ENCODE results near the gene KPNA6. TPM values are rescaled to one million over a fixed set of nuclear protein-coding genes. Genes with fewer than 3 reads are reported as not detected.

The KPNA6 gene
- total and polyA plus RNA-seq, 2 of the 13 experiments (the other 11 are each of a cell fraction or from before 2014, with no cell fraction given): 22.0 to 47.5 TPM

DNA sequence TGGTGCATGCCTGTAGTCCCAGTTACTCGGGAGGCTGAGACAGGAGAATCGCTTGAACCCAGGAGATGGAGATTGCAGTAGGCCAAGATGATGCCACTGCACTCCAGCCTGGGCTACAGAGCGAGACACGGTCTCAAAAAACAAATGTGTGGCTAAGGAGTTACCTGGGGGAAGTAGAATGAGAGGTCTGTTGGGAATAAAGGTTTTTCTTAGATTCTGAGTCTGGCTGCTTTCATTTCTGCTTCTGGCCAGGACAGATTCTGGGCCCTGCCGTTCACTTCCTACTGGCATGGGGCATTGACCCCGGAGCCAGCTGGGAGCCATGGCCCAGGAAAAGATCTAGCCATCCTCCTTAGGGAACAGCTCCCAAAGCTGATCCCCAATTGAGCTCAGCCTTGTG is 100.6 kb downstream of the KPNA6 start:
- no peaks in the 10 kb centered on the region for H3K9me3 ChIP-seq (ENCODE audit: low read length)
- no peak overlapping the region for H3K4me3 ChIP-seq (replicated peaks in 1 of 3; ENCODE audit: insufficient read depth in 1 of 3, low read depth in 2 of 3, low read length in 3 of 3)
- no peak overlapping the region for H3K27ac ChIP-seq (ENCODE audit: extremely low read length, insufficient read depth, low read length)
- no peaks in the 10 kb centered on the region for H4K20me1 ChIP-seq (ENCODE audit: insufficient read depth, low read length)
- no peaks in the 10 kb centered on the region for H3K79me2 ChIP-seq (ENCODE audit: insufficient read depth, low read length)
- no peak overlapping the region for H2AFZ ChIP-seq (ENCODE audit: low read length)
- no peaks in the 10 kb centered on the region; a peak in 1 of 5 replicates for H3K36me3 ChIP-seq (replicated peaks in 1 of 2; ENCODE audit: control insufficient read depth in 1 of 2, insufficient read depth in 2 of 2, low read length in 2 of 2)
- H3K4me1 ChIP-seq (ENCODE audit: insufficient read depth, low read length): peaks cover 9% of the 10 kb centered on the region
- intact Hi-C loops (cut with micrococcal nuclease; ENCODE audit: unreplicated experiment) (no loop called here), in situ Hi-C loops (cut with HindIII; ENCODE audit: extremely low pct_ligation_motif_present, low pct_unique_long_range_greater_than_20kb) (no loop called here)
- 91% methylated on average over 5 of the region's 6 CpGs for WGBS (ENCODE audit: low lambda C conversion rate)
- ChIA-PET POLR2A (no interaction called here), CTCF (ENCODE audit: low intra/inter-chr PET ratio, low total read pairs) (no interaction called here)
- ATAC-seq (no peak), FAIRE-seq (no peak), DNase-seq (ENCODE audit: low spot score) (no peak)
- no peak overlapping the region for H3K9ac ChIP-seq (ENCODE audit: insufficient read depth, low read depth, low read length)
- no peak overlapping the region for H3K4me2 ChIP-seq (ENCODE audit: low read depth, low read length)
- TF ChIP-seq CHCHD3 (CRISPR knock-in tag; IDR thresholded peaks at IDR 0.05) (no peak), POLR2A (IDR thresholded peaks at IDR 0.05; ENCODE audit: insufficient read depth in 1 of 2, low read depth in 2 of 2, low read length in 2 of 2) (0 out of 4 replicates have a peak, but pooled peaks of 1 of the 2 experiments have one; percentile 22)
- no TSS peak for BruUV-seq (replicated peaks)
- H3K27me3 ChIP-seq (ENCODE audit: control insufficient read depth in 1 of 2, insufficient read depth in 2 of 2, low read length in 2 of 2): no peaks in the 10 kb centered on the region

DNA sequence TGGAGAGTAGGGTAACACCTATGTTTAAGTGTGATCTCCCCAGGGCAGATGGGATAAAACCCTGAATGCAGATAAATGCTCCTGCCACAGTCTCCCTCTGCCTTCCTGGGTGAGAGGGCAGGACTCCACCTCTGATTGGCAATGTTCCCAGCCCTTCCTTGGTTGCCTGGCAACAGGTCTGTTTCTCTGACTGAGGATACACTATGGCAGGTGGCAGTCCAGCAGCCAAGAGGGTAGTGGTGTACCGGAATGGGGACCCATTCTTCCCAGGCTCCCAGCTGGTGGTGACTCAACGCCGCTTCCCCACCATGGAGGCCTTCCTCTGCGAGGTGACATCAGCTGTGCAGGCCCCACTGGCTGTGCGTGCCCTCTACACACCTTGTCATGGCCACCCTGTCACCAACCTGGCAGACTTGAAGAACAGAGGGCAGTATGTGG is 101.1 kb downstream of the KPNA6 start, which contains the start of gene DCDC2B:
Gene DCDC2B (plus strand): TSS at position 199 of the 438 bp plus-strand sequence. CDS start 5 bp downstream, at position 204.
- no CpG with 5 or more reads among the region's 5 CpGs for WGBS (ENCODE audit: low lambda C conversion rate)
- Histone ChIP-seq H3K9me3 (ENCODE audit: low read length) (no peaks in the 10 kb centered on the region), H3K27ac (ENCODE audit: extremely low read length, insufficient read depth, low read length) (no peak within 1 kb of the TSS), H3K36me3 (replicated peaks in 1 of 2; ENCODE audit: control insufficient read depth in 1 of 2, insufficient read depth in 2 of 2, low read length in 2 of 2) (no peaks in the 10 kb centered on the region; a peak in 1 of 5 replicates), H3K4me3 (replicated peaks in 1 of 3; ENCODE audit: insufficient read depth in 1 of 3, low read depth in 2 of 3, low read length in 3 of 3) (no peak within 1 kb of the TSS), H3K27me3 (ENCODE audit: control insufficient read depth in 1 of 2, insufficient read depth in 2 of 2, low read length in 2 of 2) (no peaks in the 10 kb centered on the region), H3K9ac (ENCODE audit: insufficient read depth, low read depth, low read length) (no peak within 1 kb of the TSS), H3K4me2 (ENCODE audit: low read depth, low read length) (no peak within 1 kb of the TSS), H2AFZ (ENCODE audit: low read length) (no peak within 1 kb of the TSS), H3K4me1 (ENCODE audit: insufficient read depth, low read length) (peaks cover 9% of the 10 kb centered on the region), H4K20me1 (ENCODE audit: insufficient read depth, low read length) (no peaks in the 10 kb centered on the region), H3K79me2 (ENCODE audit: insufficient read depth, low read length) (no peaks in the 10 kb centered on the region)
- BruUV-seq (replicated peaks): no TSS peak
- ATAC-seq (no peak), FAIRE-seq (no peak), DNase-seq (ENCODE audit: low spot score) (peak; percentile 24)
- CTCF ChIA-PET (ENCODE audit: low intra/inter-chr PET ratio, low total read pairs): no interaction called here
- in situ Hi-C loops (cut with HindIII; ENCODE audit: extremely low pct_ligation_motif_present, low pct_unique_long_range_greater_than_20kb): no loop called here
- intact Hi-C loops (cut with micrococcal nuclease; ENCODE audit: unreplicated experiment): no loop called here
- POLR2A ChIA-PET: no interaction called here
- TF ChIP-seq MTA3 (CRISPR knock-in tag; IDR thresholded peaks at IDR 0.05) (no peak), THRA (CRISPR knock-in tag; IDR thresholded peaks at IDR 0.05; ENCODE audit: borderline replicate concordance) (no peak), NPAS2 (CRISPR knock-in tag; IDR thresholded peaks at IDR 0.05; ENCODE audit: borderline replicate concordance) (no peak), ZBTB37 (CRISPR knock-in tag; IDR thresholded peaks at IDR 0.05) (no peak), TFDP1 (CRISPR knock-in tag; IDR thresholded peaks at IDR 0.05; ENCODE audit: borderline replicate concordance) (no peak), MAF1 (CRISPR knock-in tag; IDR thresholded peaks at IDR 0.05; ENCODE audit: borderline replicate concordance) (no peak), ATRX (CRISPR knock-in tag; IDR thresholded peaks at IDR 0.05; ENCODE audit: borderline replicate concordance) (no peak), POLR2G (IDR thresholded peaks at IDR 0.05; ENCODE audit: low read depth, low read length) (peak; percentile 19; the same call in 1 of the 2 replicates), XRCC5 (optimal IDR thresholded peaks at IDR 0.05; ENCODE audit: low read length) (no peak), RFX1 (IDR thresholded peaks at IDR 0.05) (0 out of 2 replicates have a peak, but pooled peaks have one; percentile 17), NFKB2 (CRISPR knock-in tag; IDR thresholded peaks at IDR 0.05; ENCODE audit: borderline replicate concordance) (no peak)
- TF ChIP-seq, protein P1, sequence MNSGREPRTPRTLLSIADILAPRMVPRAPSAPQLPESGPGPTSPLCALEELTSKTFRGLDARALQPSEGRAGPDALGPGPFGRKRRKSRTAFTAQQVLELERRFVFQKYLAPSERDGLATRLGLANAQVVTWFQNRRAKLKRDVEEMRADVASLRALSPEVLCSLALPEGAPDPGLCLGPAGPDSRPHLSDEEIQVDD (CRISPR knock-in tag; IDR thresholded peaks at IDR 0.05; ENCODE audit: borderline replicate concordance): no peak
